Loucy (cell line): Measurements from ENCODE around the gene MRPL36.

Source experiments
- CTCF ChIP-seq: fragments of 200-600 bp; sonication (generic); conservative IDR thresholded peaks from 2 replicates; pipeline ENCODE4 v1.5.1; 2014; ENCODE audit warnings: mild to moderate bottlenecking, antibody characterized with exemption, low read length
- EZH2phosphoT487 ChIP-seq: fragments of 200-600 bp; IDR thresholded peaks from 2 replicates; pipeline ENCODE4 v1.6.1; 2018; ENCODE audit warnings: antibody characterized with exemption, mild to moderate bottlenecking, moderate library complexity, borderline replicate concordance

GRCh38 chr5:1793301-1793740 lies 6.3 kb downstream of the MRPL36 start:
- no peak for TF ChIP-seq CTCF
- TF ChIP-seq EZH2phosphoT487, result no peak
